Progenitor cell of endocrine pancreas (in vitro differentiated cells): ENCODE data around the gene DRC1. TPM values are rescaled to one million over a fixed set of nuclear protein-coding genes. Genes with fewer than 3 reads are reported as not detected.

Experiments
- DNase-seq: peaks from one replicate; pipeline ENCODE4 v3.0.0; 2021; ENCODE audit warnings: low spot score; ENCODE audit not compliant: unreplicated experiment
- H3K27ac Mint-ChIP-seq: 2 replicates; pipeline ENCODE4 v1.8.0; 2021; ENCODE audit warnings: mild to moderate bottlenecking, moderate library complexity, mixed read lengths
- H3K27me3 Mint-ChIP-seq: 2 replicates; pipeline ENCODE4 v1.8.0; 2021; ENCODE audit warnings: mixed read lengths
- H3K36me3 Mint-ChIP-seq: 2 replicates; pipeline ENCODE4 v1.8.0; 2022; ENCODE audit warnings: mixed read lengths; ENCODE audit not compliant: insufficient read depth
- H3K4me1 Mint-ChIP-seq: 2 replicates; pipeline ENCODE4 v1.8.0; 2021; ENCODE audit warnings: low read depth, mixed read lengths
- H3K4me3 Mint-ChIP-seq: 2 replicates; pipeline ENCODE4 v1.8.0; 2021; ENCODE audit warnings: low read depth, mild to moderate bottlenecking, moderate library complexity, mixed read lengths
- H3K9me3 Mint-ChIP-seq: 2 replicates; pipeline ENCODE4 v1.8.0; 2021; ENCODE audit warnings: low read depth, mixed read lengths
- CTCF ChIP-seq: fragments of 200-600 bp; sonication (generic); IDR thresholded peaks from one replicate; pipeline ENCODE4 v1.5.0; 2021; ENCODE audit warnings: antibody characterized with exemption, mild to moderate bottlenecking; ENCODE audit not compliant: unreplicated experiment
- total RNA-seq: library from RNA; stranded (reverse); gene quantifications from 2 replicates; pipeline ENCODE4 v1.2.1, GENCODE V29; 2021

Gene DRC1
- total RNA-seq, 1 donor from 2014 or later = 0.57 TPM

- H3K27me3 Mint-ChIP-seq = no peaks in the 10 kb centered on the region
- no peak for DNase-seq
- no peak overlapping the region for H3K4me3 Mint-ChIP-seq
- H3K4me1 Mint-ChIP-seq = no peaks in the 10 kb centered on the region
- no peak overlapping the region for H3K27ac Mint-ChIP-seq
- TF ChIP-seq CTCF = no peak
- no peaks in the 10 kb centered on the region for H3K9me3 Mint-ChIP-seq
- H3K36me3 Mint-ChIP-seq = peaks cover 13% of the 10 kb centered on the region
These were observed 17.5 kb upstream of the DRC1 start for GRCh38 chr2:26384183-26384582.

- Mint-ChIP-seq H3K4me3 (no peak overlapping the region), H3K9me3 (no peaks in the 10 kb centered on the region), H3K4me1 (no peaks in the 10 kb centered on the region), H3K27me3 (no peaks in the 10 kb centered on the region), H3K36me3 (peaks cover 13% of the 10 kb centered on the region), H3K27ac (no peak overlapping the region)
- TF ChIP-seq CTCF = no peak
- no peak for DNase-seq
These were observed 17.1 kb upstream of the DRC1 start for GRCh38 chr2:26384597-26384996.

DNA sequence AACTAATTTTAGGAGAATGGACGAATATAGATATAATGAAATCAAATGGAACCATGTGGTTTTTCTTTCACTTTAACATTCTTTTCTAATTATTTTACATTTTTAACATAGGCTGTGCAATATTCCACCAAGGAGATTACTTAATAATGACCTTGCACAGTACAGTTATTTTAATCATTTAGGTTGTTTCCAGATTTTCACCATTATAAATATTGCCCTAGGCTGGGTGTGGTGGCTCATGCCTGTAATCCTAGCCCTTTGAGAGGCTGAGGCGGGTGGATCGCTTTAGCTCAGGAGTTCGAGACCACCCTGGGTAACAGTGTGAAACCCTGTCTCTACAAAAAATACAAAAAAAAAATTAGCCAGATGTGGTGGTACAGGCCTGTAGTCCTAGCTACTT lies 14.5 kb upstream of the DRC1 start:
- Mint-ChIP-seq H3K27me3 (no peaks in the 10 kb centered on the region), H3K4me3 (no peak overlapping the region), H3K27ac (no peak overlapping the region), H3K9me3 (no peaks in the 10 kb centered on the region), H3K4me1 (no peaks in the 10 kb centered on the region), H3K36me3 (peaks cover 13% of the 10 kb centered on the region)
- DNase-seq = no peak
- no peak for TF ChIP-seq CTCF

GRCh38 chr2:26394694-26395093 lies 7.0 kb upstream of the DRC1 start:
- Mint-ChIP-seq H3K27me3 (no peaks in the 10 kb centered on the region), H3K27ac (no peak overlapping the region), H3K9me3 (no peaks in the 10 kb centered on the region), H3K4me1 (peaks cover 3% of the 10 kb centered on the region), H3K4me3 (no peak overlapping the region), H3K36me3 (peaks cover 7% of the 10 kb centered on the region)
- no peak for DNase-seq
- TF ChIP-seq CTCF = no peak

DNA sequence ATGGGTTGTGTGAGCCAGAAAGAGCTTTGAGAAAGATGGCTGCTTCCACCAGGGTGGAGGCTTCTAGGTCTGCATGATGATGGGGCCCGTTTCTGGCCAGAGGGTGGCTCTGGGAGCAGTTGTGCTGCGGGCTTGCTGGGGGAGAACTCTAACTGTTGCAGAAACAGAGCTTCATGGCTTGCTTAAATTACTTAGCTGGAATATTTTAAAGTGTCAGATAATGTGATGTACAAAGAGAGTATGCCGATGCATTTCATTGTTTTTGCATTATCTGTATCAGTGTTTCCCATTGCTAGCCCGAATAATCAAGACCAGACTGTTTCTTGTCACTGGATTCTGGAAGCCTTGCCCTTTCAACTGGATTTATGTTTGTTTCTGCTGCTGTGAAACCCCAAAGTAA lies 6.3 kb upstream of the DRC1 start:
- Mint-ChIP-seq H3K9me3 (no peaks in the 10 kb centered on the region), H3K27me3 (no peaks in the 10 kb centered on the region), H3K27ac (no peak overlapping the region), H3K36me3 (peaks cover 4% of the 10 kb centered on the region), H3K4me3 (no peak overlapping the region), H3K4me1 (peaks cover 3% of the 10 kb centered on the region)
- no peak for DNase-seq
- no peak for TF ChIP-seq CTCF
